BE2C (cell line): ENCODE data around the gene KCND1.

ENCODE experiments used
- DNase-seq: peaks from one replicate; pipeline ENCODE4 v3.0.0-alpha.2; 2020
- H3K27me3 ChIP-seq: fragments of 250-450 bp; sonication (Bioruptor Pico); 2 replicates; pipeline ENCODE4 v1.5.1; 2020; ENCODE audit warnings: mild to moderate bottlenecking
- H3K36me3 ChIP-seq: fragments of 250-450 bp; sonication (Bioruptor Pico); 2 replicates; pipeline ENCODE4 v1.5.1; 2020; ENCODE audit warnings: mild to moderate bottlenecking
- H3K4me1 ChIP-seq: fragments of 250-450 bp; sonication (Bioruptor Pico); 2 replicates; pipeline ENCODE4 v1.5.1; 2020
- H3K4me3 ChIP-seq: 2 replicates; pipeline ENCODE4 v1.5.1; 2011; ENCODE audit warnings: low read depth, low read length
- H3K9me3 ChIP-seq: fragments of 250-450 bp; sonication (Bioruptor Pico); 2 replicates; pipeline ENCODE4 v1.5.1; 2020
- TF ChIP-seq, protein P1 (sequence below): IDR thresholded peaks from 2 replicates; pipeline ENCODE4 v1.5.1; 2012; ENCODE audit warnings: mild to moderate bottlenecking, low read depth, low read length

KCND1 gene

GRCh38 chrX:48978226-48978625, 6.6 kb upstream of the KCND1 start:
- H3K4me1 ChIP-seq: no peaks in the 10 kb centered on the region
- no peak overlapping the region for H3K4me3 ChIP-seq
- H3K36me3 ChIP-seq: peaks cover 4% of the 10 kb centered on the region
- H3K27me3 ChIP-seq: no peaks in the 10 kb centered on the region
- H3K9me3 ChIP-seq: no peaks in the 10 kb centered on the region
- DNase-seq: no peak
- TF ChIP-seq, protein P1, sequence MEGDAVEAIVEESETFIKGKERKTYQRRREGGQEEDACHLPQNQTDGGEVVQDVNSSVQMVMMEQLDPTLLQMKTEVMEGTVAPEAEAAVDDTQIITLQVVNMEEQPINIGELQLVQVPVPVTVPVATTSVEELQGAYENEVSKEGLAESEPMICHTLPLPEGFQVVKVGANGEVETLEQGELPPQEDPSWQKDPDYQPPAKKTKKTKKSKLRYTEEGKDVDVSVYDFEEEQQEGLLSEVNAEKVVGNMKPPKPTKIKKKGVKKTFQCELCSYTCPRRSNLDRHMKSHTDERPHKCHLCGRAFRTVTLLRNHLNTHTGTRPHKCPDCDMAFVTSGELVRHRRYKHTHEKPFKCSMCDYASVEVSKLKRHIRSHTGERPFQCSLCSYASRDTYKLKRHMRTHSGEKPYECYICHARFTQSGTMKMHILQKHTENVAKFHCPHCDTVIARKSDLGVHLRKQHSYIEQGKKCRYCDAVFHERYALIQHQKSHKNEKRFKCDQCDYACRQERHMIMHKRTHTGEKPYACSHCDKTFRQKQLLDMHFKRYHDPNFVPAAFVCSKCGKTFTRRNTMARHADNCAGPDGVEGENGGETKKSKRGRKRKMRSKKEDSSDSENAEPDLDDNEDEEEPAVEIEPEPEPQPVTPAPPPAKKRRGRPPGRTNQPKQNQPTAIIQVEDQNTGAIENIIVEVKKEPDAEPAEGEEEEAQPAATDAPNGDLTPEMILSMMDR: no peak

- TF ChIP-seq, protein P1: no peak
- H3K27me3 ChIP-seq: no peaks in the 10 kb centered on the region
- no peaks in the 10 kb centered on the region for H3K4me1 ChIP-seq
- H3K4me3 ChIP-seq: no peak overlapping the region
- H3K9me3 ChIP-seq: no peaks in the 10 kb centered on the region
- no peaks in the 10 kb centered on the region; the same call in 1 of the 2 replicates for H3K36me3 ChIP-seq
- no peak for DNase-seq
These were observed 4.4 kb upstream of the KCND1 start for GRCh38 chrX:48976086-48976485.

DNA sequence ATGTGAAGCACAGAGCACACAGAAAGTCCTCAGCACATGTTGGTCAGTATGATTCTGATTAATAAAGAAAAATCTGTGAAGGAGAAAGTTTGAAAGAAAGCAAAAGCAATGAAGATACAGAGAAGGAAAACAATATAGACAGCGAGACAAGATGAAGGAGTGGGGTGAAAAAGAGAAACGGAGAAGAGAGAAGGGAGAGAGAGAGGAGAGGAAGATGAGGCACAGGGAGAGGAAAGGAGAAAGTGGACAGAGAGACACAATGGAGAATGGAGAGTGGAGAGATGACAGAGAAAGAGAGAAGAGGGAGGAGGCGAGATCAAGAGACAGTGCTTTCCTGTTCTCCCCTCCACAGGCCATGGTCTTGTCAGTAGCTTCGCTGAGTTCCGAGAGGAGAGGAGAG, 3.9 kb upstream of the KCND1 start:
- TF ChIP-seq, protein P1: no peak
- H3K36me3 ChIP-seq: no peaks in the 10 kb centered on the region; the same call in 1 of the 2 replicates
- DNase-seq: no peak
- H3K27me3 ChIP-seq: no peaks in the 10 kb centered on the region
- no peak overlapping the region for H3K4me3 ChIP-seq
- H3K4me1 ChIP-seq: no peaks in the 10 kb centered on the region
- H3K9me3 ChIP-seq: no peaks in the 10 kb centered on the region

DNA sequence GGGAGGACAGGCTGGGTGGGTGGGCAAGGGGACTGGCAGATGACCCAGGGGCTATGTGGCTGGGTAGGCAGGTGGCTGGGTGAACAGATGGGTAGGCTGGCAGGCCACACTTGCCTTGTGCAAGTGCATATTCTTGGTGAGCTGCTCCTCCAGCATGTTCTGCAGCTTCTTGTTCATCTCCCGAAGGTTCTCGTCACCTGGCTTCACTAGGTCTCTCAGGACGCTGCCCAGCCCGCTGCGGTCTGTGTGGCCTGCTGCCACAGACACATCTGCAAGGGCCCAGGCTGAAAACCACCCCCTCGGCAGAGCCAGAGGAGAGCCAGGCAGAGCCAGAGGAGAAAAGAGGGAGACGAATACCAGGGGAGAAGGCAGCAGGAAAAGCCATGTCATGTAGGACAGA, 3.4 kb upstream of the KCND1 start:
- Histone ChIP-seq H3K9me3 (no peaks in the 10 kb centered on the region), H3K27me3 (no peaks in the 10 kb centered on the region), H3K4me1 (no peaks in the 10 kb centered on the region), H3K4me3 (no peak overlapping the region), H3K36me3 (no peaks in the 10 kb centered on the region; the same call in 1 of the 2 replicates)
- TF ChIP-seq, protein P1: no peak
- no peak for DNase-seq

DNA sequence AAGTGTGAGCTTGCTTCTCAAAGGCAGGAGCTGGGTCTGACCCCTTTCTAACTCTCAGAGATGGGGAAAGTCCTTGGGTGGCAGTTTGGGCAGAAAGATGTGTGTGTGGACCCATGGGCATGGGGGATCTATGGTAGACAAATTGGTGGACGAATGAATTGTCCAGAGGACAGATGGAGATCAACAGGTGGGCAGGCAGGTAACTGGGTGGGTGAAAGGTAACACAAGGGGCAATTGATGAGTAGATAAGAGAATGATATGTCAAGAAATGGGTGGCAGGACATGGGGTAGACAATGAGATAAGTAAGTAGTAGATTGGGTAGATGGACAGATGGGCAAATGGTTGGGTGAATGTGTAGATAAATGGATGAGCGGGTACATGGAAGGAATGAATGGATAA, 2.9 kb upstream of the KCND1 start:
- Histone ChIP-seq H3K27me3 (no peaks in the 10 kb centered on the region), H3K4me1 (no peaks in the 10 kb centered on the region), H3K36me3 (no peaks in the 10 kb centered on the region; the same call in 1 of the 2 replicates), H3K4me3 (no peak overlapping the region), H3K9me3 (no peaks in the 10 kb centered on the region)
- TF ChIP-seq, protein P1: no peak
- no peak for DNase-seq

DNA sequence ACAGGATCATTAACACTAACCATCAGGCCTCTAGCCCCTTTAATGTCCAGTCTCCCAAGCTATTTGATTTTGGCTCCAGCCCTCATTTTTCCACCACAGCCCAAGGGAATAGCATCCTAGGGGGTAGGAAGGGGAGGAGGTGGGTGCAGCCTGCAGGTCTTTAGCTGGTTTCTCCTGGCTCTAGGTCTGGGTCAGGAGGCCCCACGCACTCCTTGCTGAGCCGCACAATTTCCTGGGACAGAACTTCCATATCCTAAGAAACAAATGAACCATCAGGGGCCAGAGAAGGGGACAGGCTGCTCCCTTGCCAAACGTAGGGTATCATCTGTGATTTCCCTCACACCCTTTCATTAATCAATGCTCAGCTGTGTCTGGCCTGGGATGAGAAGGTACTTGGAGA, 2.4 kb upstream of the KCND1 start:
- H3K4me1 ChIP-seq: no peaks in the 10 kb centered on the region
- no peaks in the 10 kb centered on the region; the same call in 1 of the 2 replicates for H3K36me3 ChIP-seq
- DNase-seq: no peak
- TF ChIP-seq, protein P1: no peak
- no peak overlapping the region for H3K4me3 ChIP-seq
- H3K9me3 ChIP-seq: no peaks in the 10 kb centered on the region
- no peaks in the 10 kb centered on the region for H3K27me3 ChIP-seq
